ENCODE data around the gene UNCX. TPM values are rescaled to one million over a fixed set of nuclear protein-coding genes. Genes with fewer than 3 reads are reported as not detected.
"Not testable (repeated sequence)": the region's sequence is repeated elsewhere in the genome, so short reads cannot be mapped to it uniquely, and the experiment has no call there.

The UNCX gene
- not detected for total RNA-seq

GRCh38 chr7:1232623-1233332 lies at the start of gene UNCX:
Gene UNCX, plus strand, starts transcription at chr7:1232872. Its CDS starts 146 bp downstream, at chr7:1233018.
- no peak for DNase-seq

- DNase-seq = no peak
Measured at GRCh38 chr7:1187127-1187526, 45.5 kb upstream of the UNCX start.

DNA sequence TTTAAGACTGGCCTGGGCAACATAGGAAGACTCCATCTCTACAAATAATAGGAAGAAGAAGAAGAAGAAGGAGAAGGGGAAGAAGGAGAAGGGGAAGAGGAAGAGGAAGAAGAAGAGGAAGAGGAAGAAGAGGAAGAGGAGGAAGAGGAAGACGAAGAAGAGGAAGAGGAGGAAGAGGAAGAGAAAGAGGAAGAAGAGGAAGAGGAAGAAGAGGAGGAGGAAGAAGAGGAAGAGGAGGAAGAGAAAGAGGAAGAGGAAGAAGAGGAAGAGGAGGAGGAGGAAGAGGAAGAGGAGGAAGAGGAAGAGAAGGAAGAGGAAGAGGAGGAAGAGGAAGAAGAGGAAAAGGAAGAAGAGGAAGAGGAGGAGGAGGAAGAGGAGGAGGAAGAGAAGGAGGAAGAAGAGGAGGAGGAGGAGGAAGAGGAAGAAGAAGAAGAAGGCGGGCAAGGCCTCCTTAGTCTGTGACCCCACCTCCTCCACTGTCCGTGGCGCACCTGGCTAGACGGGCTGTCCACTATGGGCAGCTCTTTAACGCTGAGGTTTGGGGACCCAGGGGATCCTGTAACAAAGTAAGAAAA lies 43.9 kb upstream of the UNCX start:
- no peak for DNase-seq

GRCh38 chr7:1189986-1190772 lies 42.5 kb upstream of the UNCX start:
- DNase-seq = no peak

DNA sequence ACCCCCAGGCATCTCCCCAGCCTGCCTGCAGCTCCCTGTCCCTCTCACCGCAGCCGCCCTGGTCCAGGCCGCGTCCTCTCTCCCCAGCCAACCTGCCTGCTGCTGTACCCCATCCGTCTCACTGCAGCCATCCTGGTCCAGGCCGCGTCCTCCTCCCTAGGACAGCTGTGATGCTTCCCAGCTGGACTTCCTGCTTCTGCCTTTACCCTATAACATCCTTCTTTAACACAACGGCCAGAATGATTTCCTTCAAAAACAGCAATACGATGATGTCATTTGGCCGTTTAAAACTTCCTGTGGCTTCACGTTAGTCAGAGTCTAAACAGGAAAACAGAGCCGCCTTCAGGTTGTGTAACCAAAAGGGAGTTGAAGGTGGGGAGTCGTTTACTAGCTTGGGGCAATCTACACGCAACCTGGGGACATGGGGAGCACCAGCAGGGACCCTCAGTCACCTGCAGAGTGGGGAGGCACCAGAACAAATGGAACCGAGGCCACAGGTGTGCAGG lies 40.4 kb upstream of the UNCX start:
- no peak for DNase-seq

- no peak for DNase-seq
Measured at GRCh38 chr7:1193593-1194424, 38.9 kb upstream of the UNCX start.

DNA sequence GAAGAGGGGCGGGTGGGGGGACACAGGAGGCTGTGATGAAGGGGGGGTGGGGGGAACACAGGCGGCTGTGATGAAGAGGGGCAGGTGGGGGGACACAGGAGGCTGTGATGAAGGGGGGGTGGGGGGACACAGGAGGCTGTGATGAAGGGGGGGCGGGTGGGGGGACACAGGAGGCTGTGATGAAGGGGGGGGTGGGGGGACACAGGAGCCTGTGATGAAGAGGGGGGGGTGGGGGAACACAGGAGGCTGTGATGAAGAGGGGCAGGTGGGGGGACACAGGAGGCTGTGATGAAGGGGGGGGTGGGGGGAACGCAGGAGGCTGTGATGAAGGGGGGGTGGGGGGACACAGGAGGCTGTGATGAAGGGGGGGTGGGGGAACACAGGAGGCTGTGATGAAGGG lies 36.2 kb upstream of the UNCX start:
- DNase-seq = not testable (repeated sequence)

- DNase-seq = no peak
Measured at GRCh38 chr7:1196950-1197349, 35.7 kb upstream of the UNCX start.

GRCh38 chr7:1197997-1198625 lies 34.6 kb upstream of the UNCX start:
- DNase-seq = peak; percentile 70

- no peak for DNase-seq
Measured at GRCh38 chr7:1200045-1200444, 32.6 kb upstream of the UNCX start.

- no peak for DNase-seq
Measured at GRCh38 chr7:1201916-1202315, 30.8 kb upstream of the UNCX start.

- DNase-seq = not testable (repeated sequence)
Measured at GRCh38 chr7:1202914-1203313, 29.8 kb upstream of the UNCX start.

DNA sequence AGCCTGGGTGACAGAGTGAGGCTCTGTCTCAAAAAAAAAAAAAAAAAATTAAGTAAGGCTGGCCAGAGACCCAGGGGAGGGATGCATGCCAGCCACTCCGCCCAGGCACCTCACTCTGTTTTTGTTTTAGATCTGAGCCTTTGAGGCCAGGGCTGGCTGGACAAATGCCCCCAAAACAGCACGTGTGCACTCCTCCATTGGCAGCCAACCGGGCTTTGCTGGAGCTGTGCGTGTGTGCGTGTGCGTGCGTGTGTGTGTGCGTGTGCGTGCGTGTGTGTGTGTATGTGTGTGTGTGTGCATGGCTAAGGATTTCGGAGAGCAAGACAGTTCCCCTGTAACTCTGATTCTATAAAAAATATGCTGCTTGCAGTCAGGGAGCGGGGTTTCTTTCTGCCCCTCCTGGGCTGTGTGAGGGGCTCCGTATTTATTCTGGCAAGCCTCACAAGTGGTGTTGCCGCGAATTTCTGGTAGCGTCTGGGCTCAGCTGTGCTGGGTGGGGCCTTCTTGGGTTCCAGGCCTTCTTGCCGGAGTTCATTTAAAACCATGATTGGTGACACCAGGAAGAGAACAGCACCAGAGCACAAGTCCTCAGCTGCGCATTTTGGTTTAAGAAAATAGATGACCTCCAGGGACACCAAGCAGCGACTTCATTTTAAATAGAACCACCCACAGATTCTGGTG lies 28.1 kb upstream of the UNCX start:
- DNase-seq = no peak

- not testable (repeated sequence) for DNase-seq
Measured at GRCh38 chr7:1205742-1206141, 26.9 kb upstream of the UNCX start.

DNA sequence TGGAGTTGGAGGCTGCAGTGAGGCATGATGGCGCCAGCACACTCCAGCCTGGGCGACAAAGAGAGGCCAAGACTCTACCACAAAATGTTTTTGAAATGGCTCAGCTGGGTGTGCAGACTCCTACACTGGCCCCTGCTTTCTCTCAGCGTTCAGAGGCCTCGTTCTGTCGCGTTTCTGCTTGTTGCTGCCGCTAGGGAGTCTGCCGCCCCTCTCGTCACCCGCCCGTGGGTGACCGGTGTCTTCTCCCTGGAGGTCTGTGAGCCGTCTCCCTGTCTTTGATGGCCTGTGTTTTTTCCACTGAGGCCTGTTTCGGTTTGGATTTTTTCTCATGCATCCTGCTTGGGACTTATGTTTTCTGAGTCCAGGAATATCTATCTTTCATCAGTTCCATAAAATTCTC lies 23.6 kb upstream of the UNCX start:
- DNase-seq = no peak

GRCh38 chr7:1210321-1210978 lies 22.2 kb upstream of the UNCX start:
- no peak for DNase-seq

GRCh38 chr7:1210979-1211608 lies 21.6 kb upstream of the UNCX start:
- no peak for DNase-seq

GRCh38 chr7:1211611-1212010 lies 21.1 kb upstream of the UNCX start:
- DNase-seq = no peak

DNA sequence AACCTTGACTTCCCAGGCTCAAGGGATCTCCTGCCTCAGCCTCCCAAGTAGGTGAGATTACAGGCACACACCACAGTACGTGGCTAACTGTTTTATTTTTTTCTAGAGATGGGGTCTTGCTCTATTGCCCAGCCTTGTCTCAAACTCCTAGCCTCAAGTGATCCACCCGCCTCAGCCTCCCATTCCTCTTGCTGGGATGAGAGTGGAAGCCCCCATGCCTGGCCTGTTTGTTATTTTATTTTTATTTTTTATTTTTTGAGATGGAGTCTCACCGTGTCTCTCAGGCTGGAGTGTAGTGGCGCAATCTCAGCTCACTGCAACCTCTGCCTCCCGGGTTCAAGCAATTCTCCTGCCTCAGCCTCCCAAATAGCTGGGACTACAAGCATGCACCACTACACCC lies 20.6 kb upstream of the UNCX start:
- not testable (repeated sequence) for DNase-seq

GRCh38 chr7:1214516-1214915 lies 18.2 kb upstream of the UNCX start:
- DNase-seq = no peak

Measured in skin of body (tissue), 2 donors.